Epithelial cell of proximal tubule (primary cell): ENCODE results near the gene NIN. TPM values are rescaled to one million over a fixed set of nuclear protein-coding genes. Genes with fewer than 3 reads are reported as not detected.
A peak's percentile ranks its signal among the peaks of the same experiment; 100 is the strongest.
"Not testable (repeated sequence)": the region's sequence is repeated elsewhere in the genome, so short reads cannot be mapped to it uniquely, and the experiment has no call there.

Source experiments
- DNase-seq: peaks from one replicate; pipeline ENCODE4 v3.0.0-alpha.2; 2011; ENCODE audit warnings: low read depth
- H3K4me3 ChIP-seq: 2 replicates; pipeline ENCODE4 v1.5.1; 2011; ENCODE audit warnings: low read depth, mild to moderate bottlenecking, low read length
- total RNA-seq: library from RNA; depleted of rRNA; stranded (reverse); fragments of >200 nt; gene quantifications from 2 replicates; pipeline ENCODE4 v1.2.3, GENCODE V29; 2015
- TF ChIP-seq, protein P1 (sequence below): conservative IDR thresholded peaks from 2 replicates; pipeline ENCODE4 v1.5.1; 2012; ENCODE audit warnings: low read depth, mild to moderate bottlenecking, low read length

Gene NIN
- total RNA-seq, 1 donor from 2014 or later, result 26.9 TPM

GRCh38 chr14:50711043-50711442 lies 119.9 kb downstream of the NIN start:
- H3K4me3 ChIP-seq, result no peak overlapping the region
- DNase-seq, result no peak
- TF ChIP-seq, protein P1, sequence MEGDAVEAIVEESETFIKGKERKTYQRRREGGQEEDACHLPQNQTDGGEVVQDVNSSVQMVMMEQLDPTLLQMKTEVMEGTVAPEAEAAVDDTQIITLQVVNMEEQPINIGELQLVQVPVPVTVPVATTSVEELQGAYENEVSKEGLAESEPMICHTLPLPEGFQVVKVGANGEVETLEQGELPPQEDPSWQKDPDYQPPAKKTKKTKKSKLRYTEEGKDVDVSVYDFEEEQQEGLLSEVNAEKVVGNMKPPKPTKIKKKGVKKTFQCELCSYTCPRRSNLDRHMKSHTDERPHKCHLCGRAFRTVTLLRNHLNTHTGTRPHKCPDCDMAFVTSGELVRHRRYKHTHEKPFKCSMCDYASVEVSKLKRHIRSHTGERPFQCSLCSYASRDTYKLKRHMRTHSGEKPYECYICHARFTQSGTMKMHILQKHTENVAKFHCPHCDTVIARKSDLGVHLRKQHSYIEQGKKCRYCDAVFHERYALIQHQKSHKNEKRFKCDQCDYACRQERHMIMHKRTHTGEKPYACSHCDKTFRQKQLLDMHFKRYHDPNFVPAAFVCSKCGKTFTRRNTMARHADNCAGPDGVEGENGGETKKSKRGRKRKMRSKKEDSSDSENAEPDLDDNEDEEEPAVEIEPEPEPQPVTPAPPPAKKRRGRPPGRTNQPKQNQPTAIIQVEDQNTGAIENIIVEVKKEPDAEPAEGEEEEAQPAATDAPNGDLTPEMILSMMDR, result no peak

GRCh38 chr14:50705026-50705593 lies 125.9 kb downstream of the NIN start:
- no peak for DNase-seq
- no peak overlapping the region for H3K4me3 ChIP-seq
- TF ChIP-seq, protein P1, result no peak

- DNase-seq, result no peak
- TF ChIP-seq, protein P1, result no peak
- no peak overlapping the region for H3K4me3 ChIP-seq
Measured at GRCh38 chr14:50704454-50705010, 126.4 kb downstream of the NIN start.

GRCh38 chr14:50697659-50698290 lies 133.2 kb downstream of the NIN start:
- TF ChIP-seq, protein P1, result no peak
- DNase-seq, result no peak

DNA sequence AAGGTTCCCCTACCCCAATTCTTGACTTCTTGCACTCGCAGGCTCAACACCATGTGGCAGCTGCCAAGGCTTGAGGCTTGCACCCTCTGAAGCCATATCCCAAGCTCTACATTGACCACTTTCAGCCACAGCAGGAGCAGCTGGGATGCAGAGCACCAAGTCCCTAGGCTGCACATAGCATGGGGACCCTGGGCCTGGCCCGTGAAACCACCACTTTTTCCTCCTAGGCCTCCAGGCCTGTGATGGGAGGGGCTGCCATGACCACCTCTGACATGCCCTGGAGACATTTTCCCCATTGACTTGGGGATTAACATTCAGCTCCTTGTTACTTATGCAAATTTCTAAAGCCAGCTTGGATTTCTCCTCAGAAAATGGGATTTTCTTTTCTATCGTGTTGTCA lies 136.7 kb downstream of the NIN start:
- not testable (repeated sequence) for H3K4me3 ChIP-seq, DNase-seq

More at GRCh38 chr14:50697659-50698290, 133.2 kb downstream of the NIN start:
- no peak overlapping the region for H3K4me3 ChIP-seq

GRCh38 chr14:50688875-50689274 lies 142.1 kb downstream of the NIN start:
- TF ChIP-seq, protein P1, result peak; percentile 31
- no peak for DNase-seq
- H3K4me3 ChIP-seq, result no peak overlapping the region

DNA sequence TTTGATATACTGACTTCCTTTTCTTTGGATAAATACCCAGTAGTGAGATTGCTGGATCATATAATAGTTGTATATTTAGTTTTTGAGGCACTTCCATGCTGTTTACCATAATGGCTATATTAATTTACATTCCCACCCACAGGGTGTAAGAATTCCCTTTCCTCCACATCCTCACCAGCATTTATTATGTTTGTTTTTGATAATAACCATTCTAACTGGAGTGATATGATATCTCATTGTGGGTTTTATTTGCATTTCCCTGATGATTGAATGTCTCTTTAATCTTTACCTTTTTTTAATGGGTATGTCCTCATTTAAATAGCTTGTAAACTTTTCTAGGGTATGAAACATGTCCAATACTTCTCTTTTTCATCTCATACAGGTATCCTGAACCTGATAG lies 151.3 kb downstream of the NIN start:
- no peak for DNase-seq
- TF ChIP-seq, protein P1, result no peak
- no peak overlapping the region for H3K4me3 ChIP-seq
